Measurements from ENCODE around the gene RCAN1. TPM values are rescaled to one million over a fixed set of nuclear protein-coding genes. Genes with fewer than 3 reads are reported as not detected.

The RCAN1 gene
- total and polyA plus RNA-seq, 2 of the 13 experiments (the other 11 are each of a cell fraction or from before 2014, with no cell fraction given): 9.4 to 34.1 TPM

GRCh38 chr21:34511787-34512455 is 103.0 kb downstream of the RCAN1 start, which contains the start of gene KCNE1:
TSS of gene KCNE1 (minus strand) at chr21:34512210. CDS start at chr21:34449634, 62,576 bp downstream.
- 0 out of 5 replicates have a peak, but pooled peaks cover 0 to under 1% of the 10 kb centered on the region in 2 experiments for H3K27me3 ChIP-seq (ENCODE audit: control insufficient read depth in 1 of 2, insufficient read depth in 2 of 2, low read length in 2 of 2)
- peaks cover 6% of the 10 kb centered on the region; the same call in 1 of the 2 replicates for H3K4me1 ChIP-seq (ENCODE audit: insufficient read depth, low read length)
- peaks cover 0 to 9% of the 10 kb centered on the region in 2 experiments; a peak in 2 of 5 replicates for H3K36me3 ChIP-seq (replicated peaks in 1 of 2; ENCODE audit: control insufficient read depth in 1 of 2, insufficient read depth in 2 of 2, low read length in 2 of 2)
- CTCF ChIA-PET (ENCODE audit: low intra/inter-chr PET ratio, low total read pairs): interaction anchor here (0.9 to 3.5 kb wide), 5 partner anchors 31 to 150 kb away, joined by 3 to 50 read pairs (median 3); no protein-coding TSS in a partner anchor
- no peaks in the 10 kb centered on the region for H3K9me3 ChIP-seq (ENCODE audit: low read length)
- intact Hi-C loops (cut with micrococcal nuclease; ENCODE audit: unreplicated experiment) (no loop called here), in situ Hi-C loops (cut with HindIII; ENCODE audit: extremely low pct_ligation_motif_present, low pct_unique_long_range_greater_than_20kb) (no loop called here)
- no peak within 1 kb of the TSS for H2AFZ ChIP-seq (ENCODE audit: low read length)
- no peaks in the 10 kb centered on the region for H3K79me2 ChIP-seq (ENCODE audit: insufficient read depth, low read length)
- no peaks in the 10 kb centered on the region for H4K20me1 ChIP-seq (ENCODE audit: insufficient read depth, low read length)
- FAIRE-seq (no peak), ATAC-seq (no peak), DNase-seq (ENCODE audit: low spot score) (no peak)
- no peak within 1 kb of the TSS for H3K9ac ChIP-seq (ENCODE audit: insufficient read depth, low read depth, low read length)
- no peak within 1 kb of the TSS for H3K4me3 ChIP-seq (replicated peaks in 1 of 3; ENCODE audit: insufficient read depth in 1 of 3, low read depth in 2 of 3, low read length in 3 of 3)
- no peak within 1 kb of the TSS for H3K27ac ChIP-seq (ENCODE audit: extremely low read length, insufficient read depth, low read length)
- POLR2A ChIA-PET: interaction anchor here (1.9 kb wide), 1 partner anchor 33 kb away, joined by 12 read pairs; no protein-coding TSS in a partner anchor
- H3K4me2 ChIP-seq (ENCODE audit: low read depth, low read length): no peak within 1 kb of the TSS
- BruUV-seq (replicated peaks): no TSS peak
- TF ChIP-seq HDAC6 (IDR thresholded peaks at IDR 0.05; ENCODE audit: low read depth, low read length): no peak
- no peak for TF ChIP-seq RBFOX2 (IDR thresholded peaks at IDR 0.05; ENCODE audit: low read depth, low read length)
- no peak for TF ChIP-seq ZSCAN12 (CRISPR knock-in tag; IDR thresholded peaks at IDR 0.05)
- TF ChIP-seq, protein P1, sequence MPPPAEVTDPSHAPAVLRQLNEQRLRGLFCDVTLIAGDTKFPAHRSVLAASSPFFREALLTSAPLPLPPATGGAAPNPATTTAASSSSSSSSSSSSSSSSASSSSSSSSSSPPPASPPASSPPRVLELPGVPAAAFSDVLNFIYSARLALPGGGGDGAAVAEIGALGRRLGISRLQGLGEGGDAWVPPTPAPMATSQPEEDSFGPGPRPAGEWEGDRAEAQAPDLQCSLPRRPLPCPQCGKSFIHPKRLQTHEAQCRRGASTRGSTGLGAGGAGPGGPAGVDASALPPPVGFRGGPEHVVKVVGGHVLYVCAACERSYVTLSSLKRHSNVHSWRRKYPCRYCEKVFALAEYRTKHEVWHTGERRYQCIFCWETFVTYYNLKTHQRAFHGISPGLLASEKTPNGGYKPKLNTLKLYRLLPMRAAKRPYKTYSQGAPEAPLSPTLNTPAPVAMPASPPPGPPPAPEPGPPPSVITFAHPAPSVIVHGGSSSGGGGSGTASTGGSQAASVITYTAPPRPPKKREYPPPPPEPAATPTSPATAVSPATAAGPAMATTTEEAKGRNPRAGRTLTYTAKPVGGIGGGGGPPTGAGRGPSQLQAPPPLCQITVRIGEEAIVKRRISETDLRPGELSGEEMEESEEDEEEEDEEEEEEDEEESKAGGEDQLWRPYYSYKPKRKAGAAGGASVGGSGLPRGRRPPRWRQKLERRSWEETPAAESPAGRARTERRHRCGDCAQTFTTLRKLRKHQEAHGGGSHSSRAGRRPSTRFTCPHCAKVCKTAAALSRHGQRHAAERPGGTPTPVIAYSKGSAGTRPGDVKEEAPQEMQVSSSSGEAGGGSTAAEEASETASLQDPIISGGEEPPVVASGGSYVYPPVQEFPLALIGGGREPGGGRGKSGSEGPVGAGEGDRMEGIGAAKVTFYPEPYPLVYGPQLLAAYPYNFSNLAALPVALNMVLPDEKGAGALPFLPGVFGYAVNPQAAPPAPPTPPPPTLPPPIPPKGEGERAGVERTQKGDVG (CRISPR knock-in tag; IDR thresholded peaks at IDR 0.05; ENCODE audit: borderline replicate concordance): no peak
- no peak for TF ChIP-seq MATR3 (CRISPR knock-in tag; IDR thresholded peaks at IDR 0.05)
- TF ChIP-seq FOXM1 (CRISPR knock-in tag; IDR thresholded peaks at IDR 0.05): no peak
- TF ChIP-seq ZNF577 (CRISPR knock-in tag; IDR thresholded peaks at IDR 0.05; ENCODE audit: borderline replicate concordance, low read depth): no peak
- no peak for TF ChIP-seq ZNF331 (CRISPR knock-in tag; IDR thresholded peaks at IDR 0.05)
- TF ChIP-seq ZNF547 (CRISPR knock-in tag; IDR thresholded peaks at IDR 0.05): no peak
- TF ChIP-seq PITX1 (CRISPR knock-in tag; IDR thresholded peaks at IDR 0.05): no peak
- 89% methylated on average over 10 of the region's 14 CpGs for WGBS (ENCODE audit: low lambda C conversion rate)

Measured in HepG2 (cell line).